ENCODE results near the gene PLXNB1. TPM values are rescaled to one million over a fixed set of nuclear protein-coding genes. Genes with fewer than 3 reads are reported as not detected.

The PLXNB1 gene
- total RNA-seq, 1 experiment from 2014 or later, result 35.6 TPM

DNA sequence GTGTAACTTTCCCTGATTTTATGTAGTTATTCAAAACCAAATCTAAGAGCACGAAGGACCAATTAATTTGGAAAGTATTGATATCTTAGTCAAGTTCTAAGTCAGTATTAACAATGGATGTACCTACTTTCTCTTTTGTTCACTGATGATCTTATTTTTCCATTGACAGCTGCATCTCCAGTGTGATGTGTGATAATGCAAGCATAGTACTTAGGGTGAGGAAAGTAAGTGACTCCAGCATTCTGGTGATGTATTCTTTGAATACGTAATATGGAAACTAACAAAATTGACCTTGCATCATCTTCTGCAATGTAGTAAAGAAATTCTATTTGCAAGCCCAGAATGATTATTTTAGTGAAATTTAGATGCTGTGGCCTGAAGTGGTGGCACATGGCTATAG, 35.5 kb downstream of the PLXNB1 start:
- ChIA-PET RAD21 (ENCODE audit: low non-redundant PET in 1 of 2, low total read pairs in 2 of 2, uncharacterized antibody in 2 of 2, unreplicated experiment in 2 of 2) (no interaction called here), POLR2A (no interaction called here), CTCF (no interaction called here)
- H4K20me1 ChIP-seq (ENCODE audit: insufficient read depth), result no peaks in the 10 kb centered on the region
- DNase-seq (ENCODE audit: low read depth, low spot score) (no peak), ATAC-seq (no peak)
- no peaks in the 10 kb centered on the region for H3K4me1 ChIP-seq (ENCODE audit: control insufficient read depth in 1 of 2, insufficient read depth in 2 of 2, low read length in 2 of 2)
- no peak overlapping the region for H3K9ac ChIP-seq (ENCODE audit: low read length)
- no peak overlapping the region for H3K4me3 ChIP-seq (replicated peaks in 1 of 2; ENCODE audit: low read depth in 1 of 2, low read length in 2 of 2)
- no peak overlapping the region for H3K4me2 ChIP-seq (ENCODE audit: low read length)
- no TSS peak for BruUV-seq (replicated peaks)
- H3K36me3 ChIP-seq (ENCODE audit: control insufficient read depth in 1 of 2, insufficient read depth in 2 of 2, low read length in 2 of 2), result no peaks in the 10 kb centered on the region
- no peak overlapping the region for H3K27ac ChIP-seq (ENCODE audit: low read depth, low read length)
- TF ChIP-seq EZH2 (IDR thresholded peaks at IDR 0.05) (no peak), ELF1 (IDR thresholded peaks at IDR 0.05; ENCODE audit: borderline replicate concordance, low read depth) (no peak), CBX3 (IDR thresholded peaks at IDR 0.05; ENCODE audit: low read depth) (no peak), SP1 (IDR thresholded peaks at IDR 0.05; ENCODE audit: low read depth) (no peak), POLR2A (IDR thresholded peaks at IDR 0.05; ENCODE audit: borderline replicate concordance, extremely low read depth, insufficient read depth, insufficient read length) (no peak), EGR1 (IDR thresholded peaks at IDR 0.05; ENCODE audit: low read depth) (no peak), EZH2phosphoT487 (IDR thresholded peaks at IDR 0.05; ENCODE audit: borderline replicate concordance) (no peak)
- TF ChIP-seq, protein P1, sequence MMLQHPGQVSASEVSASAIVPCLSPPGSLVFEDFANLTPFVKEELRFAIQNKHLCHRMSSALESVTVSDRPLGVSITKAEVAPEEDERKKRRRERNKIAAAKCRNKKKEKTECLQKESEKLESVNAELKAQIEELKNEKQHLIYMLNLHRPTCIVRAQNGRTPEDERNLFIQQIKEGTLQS (IDR thresholded peaks at IDR 0.05), result no peak
- TF ChIP-seq, protein P2, sequence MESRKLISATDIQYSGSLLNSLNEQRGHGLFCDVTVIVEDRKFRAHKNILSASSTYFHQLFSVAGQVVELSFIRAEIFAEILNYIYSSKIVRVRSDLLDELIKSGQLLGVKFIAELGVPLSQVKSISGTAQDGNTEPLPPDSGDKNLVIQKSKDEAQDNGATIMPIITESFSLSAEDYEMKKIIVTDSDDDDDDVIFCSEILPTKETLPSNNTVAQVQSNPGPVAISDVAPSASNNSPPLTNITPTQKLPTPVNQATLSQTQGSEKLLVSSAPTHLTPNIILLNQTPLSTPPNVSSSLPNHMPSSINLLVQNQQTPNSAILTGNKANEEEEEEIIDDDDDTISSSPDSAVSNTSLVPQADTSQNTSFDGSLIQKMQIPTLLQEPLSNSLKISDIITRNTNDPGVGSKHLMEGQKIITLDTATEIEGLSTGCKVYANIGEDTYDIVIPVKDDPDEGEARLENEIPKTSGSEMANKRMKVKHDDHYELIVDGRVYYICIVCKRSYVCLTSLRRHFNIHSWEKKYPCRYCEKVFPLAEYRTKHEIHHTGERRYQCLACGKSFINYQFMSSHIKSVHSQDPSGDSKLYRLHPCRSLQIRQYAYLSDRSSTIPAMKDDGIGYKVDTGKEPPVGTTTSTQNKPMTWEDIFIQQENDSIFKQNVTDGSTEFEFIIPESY (IDR thresholded peaks at IDR 0.05; ENCODE audit: extremely low read depth, insufficient replicate concordance, low read length), result no peak
- H3K9me2 ChIP-seq (ENCODE audit: insufficient read depth), result no peaks in the 10 kb centered on the region
- H2AFZ ChIP-seq (ENCODE audit: low read depth, low read length, poor library complexity, severe bottlenecking), result no peak overlapping the region
- H3K79me2 ChIP-seq (ENCODE audit: insufficient read depth, low read length), result no peaks in the 10 kb centered on the region
- intact Hi-C loops (cut with micrococcal nuclease), result no loop called here
- H3K27me3 ChIP-seq (ENCODE audit: insufficient read depth, low read length), result no peaks in the 10 kb centered on the region
- no peaks in the 10 kb centered on the region for H3K9me3 ChIP-seq (ENCODE audit: control insufficient read depth in 1 of 2, insufficient read depth in 1 of 2, low read depth in 1 of 2, low read length in 2 of 2)

DNA sequence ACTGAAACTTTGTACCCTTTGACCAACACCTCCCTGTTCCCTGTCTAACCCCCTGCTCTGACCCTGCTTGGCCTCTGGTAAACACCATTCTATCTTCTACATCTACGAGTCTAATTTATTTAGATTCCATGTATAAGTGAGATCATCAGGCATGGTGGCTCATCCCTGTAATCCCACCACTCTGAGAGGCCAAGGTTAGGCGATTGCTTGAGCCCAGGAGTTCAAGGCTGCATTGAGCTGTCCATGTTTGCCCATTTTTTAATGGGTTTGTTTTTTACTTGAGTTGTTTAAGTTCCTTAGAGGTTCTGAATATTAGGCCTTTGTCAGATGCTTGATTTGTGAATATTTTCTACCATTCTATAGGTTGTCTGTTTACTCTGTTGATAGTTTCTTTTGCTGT, 40.9 kb downstream of the PLXNB1 start:
- Histone ChIP-seq H3K36me3 (ENCODE audit: control insufficient read depth in 1 of 2, insufficient read depth in 2 of 2, low read length in 2 of 2) (no peaks in the 10 kb centered on the region), H3K9me2 (ENCODE audit: insufficient read depth) (no peaks in the 10 kb centered on the region), H2AFZ (ENCODE audit: low read depth, low read length, poor library complexity, severe bottlenecking) (no peak overlapping the region), H3K4me1 (ENCODE audit: control insufficient read depth in 1 of 2, insufficient read depth in 2 of 2, low read length in 2 of 2) (no peaks in the 10 kb centered on the region), H3K9ac (ENCODE audit: low read length) (no peak overlapping the region), H3K79me2 (ENCODE audit: insufficient read depth, low read length) (no peaks in the 10 kb centered on the region), H3K27me3 (ENCODE audit: insufficient read depth, low read length) (no peaks in the 10 kb centered on the region), H3K4me3 (replicated peaks in 1 of 2; ENCODE audit: low read depth in 1 of 2, low read length in 2 of 2) (no peak overlapping the region), H3K27ac (ENCODE audit: low read depth, low read length) (no peak overlapping the region), H3K9me3 (ENCODE audit: control insufficient read depth in 1 of 2, insufficient read depth in 1 of 2, low read depth in 1 of 2, low read length in 2 of 2) (peaks cover 4% of the 10 kb centered on the region in 2 experiments; a peak in 2 of 4 replicates), H4K20me1 (ENCODE audit: insufficient read depth) (no peaks in the 10 kb centered on the region), H3K4me2 (ENCODE audit: low read length) (no peak overlapping the region)
- ATAC-seq, result no peak
- intact Hi-C loops (cut with micrococcal nuclease), result no loop called here
- ChIA-PET RAD21 (ENCODE audit: low non-redundant PET in 1 of 2, low total read pairs in 2 of 2, uncharacterized antibody in 2 of 2, unreplicated experiment in 2 of 2) (no interaction called here), CTCF (interaction anchor here (2.3 kb wide), 1 partner anchor 12 kb away, joined by 11 read pairs; no protein-coding TSS in a partner anchor), POLR2A (no interaction called here)
- no TSS peak for BruUV-seq (replicated peaks)
- no peak for DNase-seq (ENCODE audit: low read depth, low spot score)
- TF ChIP-seq, protein P1 (IDR thresholded peaks at IDR 0.05), result no peak
- TF ChIP-seq SP1 (IDR thresholded peaks at IDR 0.05; ENCODE audit: low read depth) (no peak), JUND (IDR thresholded peaks at IDR 0.05) (no peak)
